ENCODE measurements around the gene TTC1.
"Not testable (repeated sequence)": the region's sequence is repeated elsewhere in the genome, so short reads cannot be mapped to it uniquely, and the experiment has no call there.

Gene TTC1, protein sequence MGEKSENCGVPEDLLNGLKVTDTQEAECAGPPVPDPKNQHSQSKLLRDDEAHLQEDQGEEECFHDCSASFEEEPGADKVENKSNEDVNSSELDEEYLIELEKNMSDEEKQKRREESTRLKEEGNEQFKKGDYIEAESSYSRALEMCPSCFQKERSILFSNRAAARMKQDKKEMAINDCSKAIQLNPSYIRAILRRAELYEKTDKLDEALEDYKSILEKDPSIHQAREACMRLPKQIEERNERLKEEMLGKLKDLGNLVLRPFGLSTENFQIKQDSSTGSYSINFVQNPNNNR

DNA sequence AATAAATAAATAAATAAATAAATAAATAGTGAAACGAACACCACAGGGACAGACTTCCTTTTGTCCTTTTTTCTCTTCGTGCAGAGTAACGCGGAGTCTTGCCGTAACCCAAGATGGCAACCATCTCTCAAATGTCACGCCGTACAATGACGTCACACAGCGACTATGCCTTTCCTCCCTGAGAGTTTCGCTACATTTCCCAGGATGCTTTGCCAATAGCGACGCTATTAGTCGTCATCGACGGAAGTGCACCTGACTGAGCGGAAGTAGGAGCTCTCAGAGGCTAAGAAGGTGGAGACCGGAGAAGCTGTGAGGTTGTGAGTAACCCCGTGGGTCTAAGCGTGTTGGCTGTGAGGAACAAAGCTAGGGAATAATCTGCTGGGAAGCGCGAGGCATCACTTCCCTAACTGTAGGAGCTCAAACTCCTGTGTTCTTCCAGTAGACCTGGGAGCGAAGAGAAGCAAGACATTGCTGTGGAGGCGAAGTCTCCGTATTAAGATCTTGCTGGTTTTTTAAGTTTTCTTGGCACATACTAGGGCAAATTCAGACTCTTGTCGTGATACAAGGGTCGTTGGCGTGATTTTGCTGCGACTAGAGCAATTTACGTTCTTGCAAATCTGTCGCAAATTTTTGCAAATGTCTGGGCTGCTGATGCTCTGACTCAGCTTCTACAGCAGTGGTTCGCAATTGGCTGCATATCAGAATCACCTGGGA, at the start of gene TTC1:
Gene TTC1, plus strand, starts transcription at position 263 of the 714 bp plus-strand sequence. CDS start 1,390 bp downstream, outside the sequence.
- no peak for TF ChIP-seq GATA1 (IDR thresholded peaks at IDR 0.05; ENCODE audit: low read depth, low read length)
- peak; percentile 98 for TF ChIP-seq POLR2A (IDR thresholded peaks at IDR 0.05; ENCODE audit: low read length)
- DNase-seq, result peak; percentile 99

DNA sequence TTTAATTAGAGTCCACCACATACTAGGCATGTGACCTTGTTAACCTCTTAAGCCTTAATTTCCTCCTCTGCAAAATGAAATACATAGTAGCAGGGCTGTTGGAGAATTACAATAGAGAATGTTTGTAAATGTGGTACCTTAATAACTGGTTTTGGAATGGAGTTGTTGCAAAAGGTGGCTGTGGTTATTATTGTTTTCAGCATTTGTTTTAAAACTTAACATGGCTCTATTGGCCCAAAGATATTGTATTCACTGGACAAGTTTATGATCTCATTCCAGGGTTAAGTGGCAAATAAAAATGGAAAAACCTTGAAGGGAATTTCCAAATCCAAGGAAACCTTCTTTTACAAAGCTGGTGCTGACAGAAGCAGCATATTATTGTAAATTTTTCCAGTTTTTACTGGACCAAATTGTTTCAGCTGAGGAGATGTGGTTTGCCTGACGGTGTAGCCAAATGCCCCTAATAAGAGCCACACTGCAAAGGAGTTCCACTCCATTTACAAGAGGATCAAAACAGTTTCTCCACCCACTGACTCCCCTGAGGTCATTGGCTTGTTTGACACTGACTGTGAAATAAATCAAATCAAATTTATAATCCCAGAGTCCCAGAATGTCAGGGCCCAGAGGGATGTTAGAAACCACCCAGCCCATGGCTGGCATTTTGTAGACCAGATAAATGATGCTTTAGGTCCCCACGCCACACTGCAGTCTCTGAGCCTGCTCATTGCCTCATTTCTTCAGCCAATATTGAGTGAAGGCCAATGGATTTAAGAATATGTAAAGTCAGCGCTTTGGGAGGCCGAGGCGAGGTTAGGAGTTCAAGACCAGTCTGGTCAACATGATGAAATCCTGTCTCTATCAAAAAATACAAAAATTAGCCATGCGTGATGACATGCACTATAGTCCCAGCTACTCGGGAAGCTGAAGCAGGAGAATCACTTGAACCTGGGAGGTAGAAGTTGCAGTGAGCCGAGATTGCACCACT, 47.5 kb upstream of the TTC1 start:
- TF ChIP-seq GATA1 (IDR thresholded peaks at IDR 0.05; ENCODE audit: low read depth, low read length) (no peak), POLR2A (IDR thresholded peaks at IDR 0.05; ENCODE audit: low read length) (no peak)
- DNase-seq, result no peak

DNA sequence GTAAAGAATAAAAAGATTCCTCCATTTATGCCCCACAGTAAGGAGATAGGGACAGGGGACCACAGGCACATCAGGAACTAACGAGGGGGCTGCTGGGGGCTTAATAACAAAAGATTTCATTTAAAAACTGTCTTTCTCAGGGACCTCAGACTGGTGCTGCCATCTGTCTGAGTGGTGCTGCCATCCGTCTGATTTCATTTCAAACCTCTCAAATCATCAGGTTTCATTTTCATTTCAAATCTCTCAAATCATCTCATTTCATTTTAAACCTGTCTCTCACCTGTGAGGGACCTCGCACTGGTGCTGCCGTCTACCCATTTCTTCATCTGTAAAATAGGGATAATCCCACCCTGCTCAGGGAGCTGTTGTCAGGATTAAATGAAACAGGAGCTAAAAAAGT, 46.7 kb upstream of the TTC1 start:
- no peak for DNase-seq
- TF ChIP-seq GATA1 (IDR thresholded peaks at IDR 0.05; ENCODE audit: low read depth, low read length), result no peak

DNA sequence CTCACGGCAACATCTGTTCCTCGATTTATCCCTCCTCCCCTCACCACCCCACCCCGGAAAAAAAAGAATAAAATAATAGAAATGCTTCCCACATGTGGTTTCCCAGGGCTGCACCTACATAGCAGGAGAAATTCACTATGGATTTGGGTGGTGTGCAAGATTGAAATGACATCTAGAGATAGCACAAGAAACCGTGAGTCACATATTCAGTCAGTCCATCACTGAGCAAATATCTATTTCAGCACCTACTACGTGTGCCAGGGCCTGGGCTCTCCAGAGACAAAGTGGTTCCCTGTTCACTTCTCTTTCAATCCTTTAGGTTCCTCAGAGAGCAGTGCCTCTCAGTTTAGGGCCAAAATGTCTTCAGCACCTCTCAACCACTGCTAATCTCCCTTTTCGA, 45.0 kb upstream of the TTC1 start:
- no peak for TF ChIP-seq GATA1 (IDR thresholded peaks at IDR 0.05; ENCODE audit: low read depth, low read length)
- no peak for TF ChIP-seq POLR2A (IDR thresholded peaks at IDR 0.05; ENCODE audit: low read length)

DNA sequence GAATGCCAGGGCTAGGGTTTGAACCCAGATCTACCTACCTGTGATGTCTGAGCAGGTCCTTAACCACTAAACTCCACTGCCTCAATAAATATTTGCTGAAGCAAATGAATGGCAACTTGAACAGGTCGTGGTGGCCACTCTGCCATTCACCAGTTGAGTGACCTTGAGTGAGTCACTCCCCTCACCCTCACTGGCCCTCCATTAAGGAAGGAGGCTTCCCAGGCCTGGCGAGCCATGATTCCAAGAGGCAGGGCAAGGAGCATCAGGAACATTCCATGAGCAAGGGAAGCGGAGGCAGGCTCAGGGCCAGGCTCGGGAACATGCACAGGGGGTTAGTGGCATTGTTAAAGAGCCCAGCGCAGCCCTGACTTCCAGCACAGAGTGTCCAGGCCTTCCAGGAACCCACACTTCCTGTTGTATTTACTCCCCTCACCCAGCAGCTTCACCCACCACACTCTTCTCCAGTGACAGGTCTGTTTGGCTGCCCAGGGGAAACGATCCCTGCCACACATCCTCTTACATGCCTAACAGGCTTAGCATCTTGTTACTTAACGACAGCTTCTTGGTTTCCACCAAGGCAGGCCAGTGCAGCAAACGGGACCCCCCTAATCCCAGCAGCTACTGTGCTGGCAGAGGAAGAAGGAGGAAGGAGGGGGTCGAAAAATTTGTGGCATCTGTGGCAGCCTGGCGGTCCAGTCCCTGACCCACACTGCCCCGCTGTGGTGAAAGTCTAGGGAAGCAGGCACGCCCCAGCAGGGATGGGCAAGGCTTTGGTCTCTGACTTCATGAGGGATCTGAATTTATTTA, 43.7 kb upstream of the TTC1 start:
- TF ChIP-seq POLR2A (IDR thresholded peaks at IDR 0.05; ENCODE audit: low read length), result no peak
- TF ChIP-seq GATA1 (IDR thresholded peaks at IDR 0.05; ENCODE audit: low read depth, low read length), result no peak
- DNase-seq, result peak; percentile 24 to 40

More for the DNA sequence above, 45.0 kb upstream of the TTC1 start:
- DNase-seq, result no peak

DNA sequence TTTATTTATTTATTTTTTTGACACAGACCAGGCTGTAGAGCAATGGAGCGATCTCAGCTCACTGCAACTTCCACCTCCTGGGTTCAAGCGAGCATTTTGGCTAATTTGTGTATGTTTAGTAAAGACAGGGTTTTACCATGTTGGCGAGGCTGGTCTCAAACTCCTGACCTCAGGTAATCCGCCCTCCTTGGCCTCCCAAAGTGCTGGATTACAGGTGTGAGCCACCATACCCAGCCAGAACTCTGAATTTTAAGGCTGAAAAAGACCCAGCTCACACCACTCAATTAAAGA, 43.2 kb upstream of the TTC1 start:
- DNase-seq, result not testable (repeated sequence)

DNA sequence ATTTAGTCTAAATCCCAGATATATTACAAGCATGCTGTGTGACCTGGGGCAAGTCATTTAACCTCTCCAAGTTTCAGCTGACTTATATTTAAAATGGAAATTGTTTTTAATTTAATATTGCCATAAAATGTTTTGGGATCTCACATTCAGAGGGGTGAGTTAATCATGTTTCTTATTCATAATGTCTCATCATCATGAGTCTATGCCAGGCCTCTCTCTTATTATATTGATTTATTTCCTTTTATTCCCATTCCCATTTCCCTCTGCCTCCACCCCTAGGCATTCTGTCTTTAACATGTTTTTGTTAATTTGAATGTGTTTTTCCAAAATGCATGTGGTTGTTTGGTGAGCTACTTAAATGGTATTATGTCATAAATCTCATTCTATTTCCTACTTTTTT, 39.0 kb upstream of the TTC1 start:
- TF ChIP-seq GATA1 (IDR thresholded peaks at IDR 0.05; ENCODE audit: low read depth, low read length) (no peak), POLR2A (IDR thresholded peaks at IDR 0.05; ENCODE audit: low read length) (no peak)
- DNase-seq, result no peak

DNA sequence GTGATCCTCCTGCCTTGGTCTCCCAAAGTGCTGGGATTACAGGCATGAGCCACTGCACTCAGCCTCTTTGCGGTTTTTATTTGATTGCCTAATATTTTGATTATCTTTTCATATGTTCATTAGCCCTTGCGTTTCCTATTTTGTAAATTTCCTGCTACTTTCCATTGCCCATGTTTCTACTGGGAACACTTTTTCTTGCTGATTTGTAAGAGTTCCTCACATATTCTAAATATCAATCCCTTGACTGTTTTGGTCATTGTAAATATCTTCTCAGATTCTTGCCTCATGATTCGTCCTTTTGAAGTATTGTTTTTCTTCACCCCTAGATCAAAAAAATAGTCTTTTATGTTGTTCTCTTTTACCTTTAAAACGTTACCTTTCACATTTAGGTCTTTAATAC, 37.9 kb upstream of the TTC1 start:
- TF ChIP-seq POLR2A (IDR thresholded peaks at IDR 0.05; ENCODE audit: low read length) (no peak), GATA1 (IDR thresholded peaks at IDR 0.05; ENCODE audit: low read depth, low read length) (no peak)
- no peak for DNase-seq

DNA sequence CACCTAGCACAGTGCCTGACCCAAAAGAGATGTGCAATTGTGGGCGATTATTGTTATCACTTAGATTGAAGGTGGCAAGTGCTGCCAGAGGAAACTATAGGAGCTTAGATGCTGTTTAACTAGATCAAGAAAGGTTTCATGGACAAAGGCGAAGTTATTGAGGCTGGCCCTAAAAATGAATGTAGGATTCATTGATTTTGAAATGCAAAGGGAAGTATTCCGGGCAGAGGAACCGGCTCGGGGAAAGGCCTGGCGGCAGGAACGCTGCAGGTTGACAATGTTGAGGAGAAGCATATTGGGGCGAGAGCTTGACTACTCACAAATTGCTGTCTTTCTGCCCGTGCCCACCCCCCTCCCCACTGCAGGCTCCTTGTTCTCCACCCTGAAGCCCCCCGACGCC, 37.4 kb upstream of the TTC1 start:
- TF ChIP-seq POLR2A (IDR thresholded peaks at IDR 0.05; ENCODE audit: low read length) (no peak), GATA1 (IDR thresholded peaks at IDR 0.05; ENCODE audit: low read depth, low read length) (no peak)
- DNase-seq, result no peak

DNA sequence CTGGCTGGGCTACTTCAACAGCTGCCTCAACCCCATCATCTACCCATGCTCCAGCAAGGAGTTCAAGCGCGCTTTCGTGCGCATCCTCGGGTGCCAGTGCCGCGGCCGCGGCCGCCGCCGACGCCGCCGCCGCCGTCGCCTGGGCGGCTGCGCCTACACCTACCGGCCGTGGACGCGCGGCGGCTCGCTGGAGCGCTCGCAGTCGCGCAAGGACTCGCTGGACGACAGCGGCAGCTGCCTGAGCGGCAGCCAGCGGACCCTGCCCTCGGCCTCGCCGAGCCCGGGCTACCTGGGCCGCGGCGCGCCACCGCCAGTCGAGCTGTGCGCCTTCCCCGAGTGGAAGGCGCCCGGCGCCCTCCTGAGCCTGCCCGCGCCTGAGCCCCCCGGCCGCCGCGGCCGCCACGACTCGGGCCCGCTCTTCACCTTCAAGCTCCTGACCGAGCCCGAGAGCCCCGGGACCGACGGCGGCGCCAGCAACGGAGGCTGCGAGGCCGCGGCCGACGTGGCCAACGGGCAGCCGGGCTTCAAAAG, 36.9 kb upstream of the TTC1 start:
- no peak for TF ChIP-seq POLR2A (IDR thresholded peaks at IDR 0.05; ENCODE audit: low read length)
- no peak for TF ChIP-seq GATA1 (IDR thresholded peaks at IDR 0.05; ENCODE audit: low read depth, low read length)
- no peak for DNase-seq

DNA sequence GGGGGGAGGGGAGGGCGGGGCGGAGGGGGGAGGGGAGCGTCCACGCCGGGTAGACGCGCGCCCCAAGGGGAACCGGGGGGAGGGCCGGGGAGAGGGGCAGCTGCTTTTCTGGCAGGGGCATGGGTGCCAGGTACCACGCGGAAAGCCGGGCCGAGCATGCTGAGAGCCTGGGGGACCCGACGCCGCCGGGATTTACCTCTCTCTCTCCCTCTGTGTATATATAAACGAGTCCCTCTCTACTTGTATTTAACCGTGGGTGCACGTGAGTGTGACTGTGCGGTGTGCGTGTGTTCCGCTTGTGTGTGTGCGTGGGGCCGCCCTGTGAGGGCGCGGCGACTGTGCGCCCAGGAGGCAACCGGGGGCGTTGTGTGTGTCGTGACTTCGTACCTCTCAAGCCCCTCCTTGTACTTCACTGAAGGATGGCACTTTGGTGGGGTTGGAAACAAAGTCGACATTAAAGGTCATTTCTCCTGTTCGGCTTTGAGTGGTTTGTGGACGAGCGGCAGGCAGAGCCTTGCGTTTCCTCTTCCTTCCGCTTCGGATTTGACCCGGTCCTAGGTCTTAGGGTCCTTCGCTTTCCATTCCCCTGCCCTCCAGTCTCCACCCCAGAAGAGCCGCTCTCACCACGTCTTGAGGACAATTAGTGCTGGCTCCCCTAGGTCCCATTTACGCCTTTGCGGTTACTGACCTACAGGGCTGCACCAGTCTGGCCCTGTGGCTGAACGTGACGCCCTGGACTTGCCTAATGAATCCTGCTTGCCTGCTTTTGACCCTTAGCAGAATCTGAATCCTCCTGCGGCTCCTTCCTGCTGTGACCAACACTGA, 36.2 kb upstream of the TTC1 start:
- DNase-seq, result no peak
- TF ChIP-seq POLR2A (IDR thresholded peaks at IDR 0.05; ENCODE audit: low read length) (no peak), GATA1 (IDR thresholded peaks at IDR 0.05; ENCODE audit: low read depth, low read length) (no peak)

DNA sequence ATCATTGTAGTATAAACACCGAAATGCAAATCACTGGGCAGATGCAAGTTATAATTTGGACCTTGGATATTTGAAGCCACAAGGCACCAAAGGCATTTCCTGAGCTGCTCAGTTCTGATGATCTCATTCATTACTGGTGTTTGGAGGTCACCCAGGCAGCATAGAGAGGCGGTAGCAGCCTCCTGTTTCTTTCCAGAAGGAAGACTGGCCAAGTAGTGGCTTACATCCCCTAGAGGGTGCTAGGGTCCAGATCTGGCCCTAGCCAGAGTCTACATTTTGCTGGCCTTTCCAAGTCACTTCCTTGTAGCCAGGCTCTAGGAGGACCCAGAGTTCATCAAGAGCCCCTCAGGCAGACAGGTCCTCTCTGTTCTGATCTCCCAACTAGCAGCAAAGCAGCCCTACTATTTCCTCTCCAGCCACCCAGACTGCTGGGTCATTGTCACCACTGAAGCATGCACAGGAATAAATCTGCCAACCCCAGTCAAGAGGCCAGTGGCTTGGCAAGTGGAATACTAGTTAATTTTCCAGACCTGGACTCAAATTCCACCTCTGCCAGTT, 33.4 kb upstream of the TTC1 start:
- no peak for TF ChIP-seq POLR2A (IDR thresholded peaks at IDR 0.05; ENCODE audit: low read length)
- TF ChIP-seq GATA1 (IDR thresholded peaks at IDR 0.05; ENCODE audit: low read depth, low read length), result no peak
- DNase-seq, result no peak
